ENCODE measurements around the gene DESI2.

GRCh38 chr1:244731651-244732050 is 78.7 kb downstream of the DESI2 start:
- TF ChIP-seq CTCF (IDR thresholded peaks at IDR 0.05; ENCODE audit: low read length) (no peak), EZH2 (optimal IDR thresholded peaks at IDR 0.05; ENCODE audit: low read depth, low read length) (no peak), EZH2phosphoT487 (IDR thresholded peaks at IDR 0.05; ENCODE audit: low read length) (no peak)
